GM13977 (cell line): ENCODE results near the gene PRAMEF15.
"Not testable (repeated sequence)": the region's sequence is repeated elsewhere in the genome, so short reads cannot be mapped to it uniquely, and the experiment has no call there.

Experiments used
- DNase-seq: peaks from one replicate; pipeline ENCODE4 v3.0.0; 2012; ENCODE audit warnings: low spot score
- in situ Hi-C: fragments of 300-500 bp; cut with MboI; formaldehyde crosslinking; loops from one replicate; pipeline ENCODE4 v1.12.0; 2022; ENCODE audit warnings: low sequenced_read_pairs, low pct_unique_long_range_greater_than_20kb, mixed read lengths, inconsistent platforms; ENCODE audit not compliant: unreplicated experiment
- TF ChIP-seq, protein P1 (sequence below): IDR thresholded peaks from 2 replicates; pipeline ENCODE4 v1.5.1; 2012; ENCODE audit warnings: mild to moderate bottlenecking, control low read depth; ENCODE audit not compliant: insufficient read depth; ENCODE audit errors: extremely low read depth, missing control alignments

The PRAMEF15 gene

GRCh38 chr1:13356774-13357173 lies 41.4 kb downstream of the PRAMEF15 start:
- TF ChIP-seq, protein P1, sequence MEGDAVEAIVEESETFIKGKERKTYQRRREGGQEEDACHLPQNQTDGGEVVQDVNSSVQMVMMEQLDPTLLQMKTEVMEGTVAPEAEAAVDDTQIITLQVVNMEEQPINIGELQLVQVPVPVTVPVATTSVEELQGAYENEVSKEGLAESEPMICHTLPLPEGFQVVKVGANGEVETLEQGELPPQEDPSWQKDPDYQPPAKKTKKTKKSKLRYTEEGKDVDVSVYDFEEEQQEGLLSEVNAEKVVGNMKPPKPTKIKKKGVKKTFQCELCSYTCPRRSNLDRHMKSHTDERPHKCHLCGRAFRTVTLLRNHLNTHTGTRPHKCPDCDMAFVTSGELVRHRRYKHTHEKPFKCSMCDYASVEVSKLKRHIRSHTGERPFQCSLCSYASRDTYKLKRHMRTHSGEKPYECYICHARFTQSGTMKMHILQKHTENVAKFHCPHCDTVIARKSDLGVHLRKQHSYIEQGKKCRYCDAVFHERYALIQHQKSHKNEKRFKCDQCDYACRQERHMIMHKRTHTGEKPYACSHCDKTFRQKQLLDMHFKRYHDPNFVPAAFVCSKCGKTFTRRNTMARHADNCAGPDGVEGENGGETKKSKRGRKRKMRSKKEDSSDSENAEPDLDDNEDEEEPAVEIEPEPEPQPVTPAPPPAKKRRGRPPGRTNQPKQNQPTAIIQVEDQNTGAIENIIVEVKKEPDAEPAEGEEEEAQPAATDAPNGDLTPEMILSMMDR: peak; percentile 63
- DNase-seq: peak; percentile 25
- in situ Hi-C loops: not testable (repeated sequence)

- DNase-seq, in situ Hi-C loops: not testable (repeated sequence)
These were observed 47.0 kb downstream of the PRAMEF15 start for GRCh38 chr1:13362364-13362763.

DNA sequence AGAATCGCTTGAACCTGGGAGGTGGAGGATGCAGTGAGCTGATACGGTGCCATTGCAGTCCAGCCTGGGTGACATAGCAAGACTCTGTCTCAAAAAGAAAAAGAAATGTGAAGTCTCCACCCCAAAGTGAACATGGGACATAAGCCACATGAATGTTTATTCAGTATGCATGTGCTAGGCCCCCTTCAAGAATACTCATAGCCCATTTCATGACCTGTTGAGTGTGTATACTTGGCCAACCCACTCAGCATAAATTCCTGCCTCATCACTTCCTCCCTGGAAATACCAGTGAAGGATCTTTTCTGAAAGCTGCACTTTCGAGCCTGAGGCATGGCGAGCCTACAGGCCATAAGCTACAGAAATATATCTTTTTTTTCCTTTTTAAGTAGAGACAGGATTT lies 49.5 kb downstream of the PRAMEF15 start:
- DNase-seq, in situ Hi-C loops: not testable (repeated sequence)

DNA sequence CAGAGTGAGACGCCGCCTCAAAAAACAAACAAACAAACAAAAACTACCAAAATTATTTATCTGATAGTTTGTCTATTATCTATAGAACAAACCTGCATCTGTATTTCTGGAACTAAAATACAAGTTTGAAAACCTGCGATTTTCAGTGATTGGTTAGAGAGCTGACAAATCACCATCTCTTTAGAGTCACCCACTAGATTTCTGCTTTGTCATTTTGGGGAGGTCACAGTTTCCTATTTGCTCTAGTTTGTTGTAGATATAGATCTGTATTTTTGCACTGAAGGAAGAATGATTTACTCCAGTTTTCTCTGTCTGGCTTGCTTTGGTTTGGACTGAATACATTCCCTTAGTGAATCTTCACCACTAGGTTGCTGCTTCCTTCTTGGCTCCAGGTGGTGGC lies 51.2 kb downstream of the PRAMEF15 start:
- in situ Hi-C loops, DNase-seq: not testable (repeated sequence)

GRCh38 chr1:13368544-13368943 lies 53.2 kb downstream of the PRAMEF15 start:
- in situ Hi-C loops, DNase-seq: not testable (repeated sequence)
- TF ChIP-seq, protein P1: peak; percentile 19
